ENCODE measurements around the gene AKAP6.

GRCh38 chr14:32571995-32572866 lies 243.1 kb downstream of the AKAP6 start:
- TF ChIP-seq CTCF (IDR thresholded peaks at IDR 0.05) (no peak), POLR2AphosphoS5 (IDR thresholded peaks at IDR 0.05) (no peak), POLR2A (IDR thresholded peaks at IDR 0.05) (no peak)
